T-cell (primary cell): ENCODE data around the gene DEGS1. TPM values are rescaled to one million over a fixed set of nuclear protein-coding genes. Genes with fewer than 3 reads are reported as not detected.

Experiments used
- ATAC-seq, 4 experiments: fragments of 200-7000 bp in 3 of 4; fragments of 150-1000 bp in 1 of 4; cut with Tn5 transposase; replicated peaks in 1 of 4; 1 replicate in 3 of 4; 2 replicates in 1 of 4; pipeline ENCODE4 v1.10.0; 2021; ENCODE audit warnings: moderate library complexity in 3 of 4, mild to moderate bottlenecking in 2 of 4, moderate number of reproducible peaks in 1 of 4
- CTCF ChIA-PET, 2 donors: fragments of 300-600 bp; sonication (Branson Sonifier 250); formaldehyde crosslinking; loops; one replicate each; lab custom pipeline; 2022; ENCODE audit warnings: antibody characterized with exemption in 2 of 2; lab: Charles Lee
- POLR2A ChIA-PET, 2 donors: fragments of 300-600 bp; sonication (Branson Sonifier 250); formaldehyde crosslinking; loops; one replicate each; lab custom pipeline; 2022; ENCODE audit warnings: antibody characterized with exemption in 2 of 2; lab: Charles Lee
- DNase-seq, 35 experiments: peaks; one replicate each; pipeline versions ENCODE4 v3.0.0 to v3.0.0-alpha.2; 2013 to 2023
- H3K27ac ChIP-seq: one replicate; pipeline ENCODE4 v1.5.1; 2013; ENCODE audit warnings: low read length
- H3K27me3 ChIP-seq, 2 experiments: replicated peaks in 1 of 2; 1 replicate in 1 of 2; 2 replicates in 1 of 2; pipeline versions ENCODE4 v1.6.1 to v1.7.0; 2013; ENCODE audit warnings: low read length in 1 of 2, mixed read lengths in 1 of 2; ENCODE audit not compliant: control insufficient read depth in 2 of 2, insufficient read depth in 2 of 2; ENCODE audit errors: extremely low read depth in 1 of 2
- H3K36me3 ChIP-seq, 2 donors: 1 replicate in 1 of 2; 2 replicates in 1 of 2; pipeline versions ENCODE4 v1.6.1 to v1.7.0; 2013; ENCODE audit warnings: low read length in 1 of 2; ENCODE audit not compliant: control insufficient read depth in 2 of 2, insufficient read depth in 1 of 2; ENCODE audit errors: extremely low read depth in 1 of 2
- H3K4me1 ChIP-seq, 2 experiments: 1 replicate in 1 of 2; 2 replicates in 1 of 2; pipeline versions ENCODE4 v1.6.1 to v1.7.0; 2013; ENCODE audit warnings: low read length in 2 of 2, mixed read lengths in 1 of 2; ENCODE audit not compliant: insufficient read depth in 2 of 2, control insufficient read depth in 1 of 2; ENCODE audit errors: extremely low read depth in 1 of 2
- H3K4me3 ChIP-seq, 2 donors: 1 replicate in 1 of 2; 2 replicates in 1 of 2; pipeline versions ENCODE4 v1.5.1 to v1.7.0; 2013; ENCODE audit warnings: mild to moderate bottlenecking in 2 of 2, low read length in 1 of 2, moderate library complexity in 1 of 2; ENCODE audit not compliant: control insufficient read depth in 1 of 2; ENCODE audit errors: extremely low read depth in 1 of 2
- H3K9me3 ChIP-seq: 2 replicates; pipeline ENCODE4 v1.7.0; 2013
- H3K27ac Mint-ChIP-seq, 2 donors: one replicate each; pipeline ENCODE4 v1.8.0; 2020 to 2021; ENCODE audit warnings: mild to moderate bottlenecking in 2 of 2, mixed read lengths in 2 of 2
- H3K27me3 Mint-ChIP-seq, 2 donors: one replicate each; pipeline ENCODE4 v1.8.0; 2021 to 2022; ENCODE audit warnings: mixed read lengths in 2 of 2
- H3K36me3 Mint-ChIP-seq: one replicate; pipeline ENCODE4 v1.8.0; 2021; ENCODE audit warnings: mixed read lengths
- H3K4me1 Mint-ChIP-seq, 3 donors: one replicate each; pipeline ENCODE4 v1.8.0; 2020 to 2022; ENCODE audit warnings: mixed read lengths in 3 of 3, mild to moderate bottlenecking in 1 of 3
- H3K4me3 Mint-ChIP-seq, 3 donors: one replicate each; pipeline ENCODE4 v1.8.0; 2020 to 2022; ENCODE audit warnings: mild to moderate bottlenecking in 3 of 3, mixed read lengths in 3 of 3, moderate library complexity in 3 of 3
- H3K9me3 Mint-ChIP-seq, 3 donors: one replicate each; pipeline ENCODE4 v1.8.0; 2020 to 2022; ENCODE audit warnings: mixed read lengths in 3 of 3
- WGBS: methylation state at CpG from one replicate; pipeline ENCODE4 v1.1.5; 2013; ENCODE audit warnings: missing lambda C conversion rate; ENCODE audit not compliant: insufficient coverage; 5-methylcytosine and 5-hydroxymethylcytosine counted together
- total RNA-seq, 35 experiments: library from RNA in 6 of 35; stranded (reverse) in 6 of 35; fragments of 120-200 nt in 1 of 35; gene quantifications; one replicate each; pipeline versions ENCODE4 v1.2.1 to v1.2.4 and lab custom pipeline; 2013 to 2026

Gene DEGS1
- 10 to 100 TPM; 40.0 to 52.3 (median 44.4) TPM for total RNA-seq
- total RNA-seq (2013): 44.5 TPM
- 52.5 to 104 (median 83.5) reads per million in 29 experiments for total RNA-seq (lab: John Stamatoyannopoulos, UW)

GRCh38 chr1:224182866-224183590 lies at the start of gene DEGS1:
TSS of gene DEGS1 (plus strand) at chr1:224183240. CDS start at chr1:224183337, 97 bp downstream.
- Mint-ChIP-seq H3K27ac (peak within 1 kb of the TSS; percentile 85 to 89), H3K36me3 (peaks cover 3% of the 10 kb centered on the region), H3K4me1 (peaks cover 50 to 55% (median 53%) of the 10 kb centered on the region in 3 donors), H3K27me3 (no peaks in the 10 kb centered on the region), H3K9me3 (no peaks in the 10 kb centered on the region), H3K4me3 (peak within 1 kb of the TSS; percentile 86 to 91 (median 89))
- H3K9me3 ChIP-seq: no peaks in the 10 kb centered on the region
- under 1% methylated on average over 92 of the region's 94 CpGs for WGBS
- DNase-seq (peak; percentile 70 to 91 (median 80)), ATAC-seq (peak; percentile 84 to 90 (median 85))
- CTCF ChIA-PET: interaction anchor here in 1 of 2 donors (0.6 to 1.2 kb wide), 4 partner anchors 10 to 1572 kb away, joined by 3 to 6 read pairs (median 4); no protein-coding TSS in a partner anchor
- H3K27ac ChIP-seq: peak within 1 kb of the TSS; percentile 80
- peak within 1 kb of the TSS; percentile 75 to 95 for H3K4me3 ChIP-seq
- peaks cover 0 to 10% of the 10 kb centered on the region in 2 donors for H3K36me3 ChIP-seq
- peaks cover 8 to 41% of the 10 kb centered on the region in 2 experiments for H3K4me1 ChIP-seq
- H3K27me3 ChIP-seq: no peaks in the 10 kb centered on the region
- POLR2A ChIA-PET: interaction anchor here (0.6 to 0.7 kb wide), 8 partner anchors 9 to 143 kb away, joined by 3 to 9 read pairs (median 4); no protein-coding TSS in a partner anchor

DNA sequence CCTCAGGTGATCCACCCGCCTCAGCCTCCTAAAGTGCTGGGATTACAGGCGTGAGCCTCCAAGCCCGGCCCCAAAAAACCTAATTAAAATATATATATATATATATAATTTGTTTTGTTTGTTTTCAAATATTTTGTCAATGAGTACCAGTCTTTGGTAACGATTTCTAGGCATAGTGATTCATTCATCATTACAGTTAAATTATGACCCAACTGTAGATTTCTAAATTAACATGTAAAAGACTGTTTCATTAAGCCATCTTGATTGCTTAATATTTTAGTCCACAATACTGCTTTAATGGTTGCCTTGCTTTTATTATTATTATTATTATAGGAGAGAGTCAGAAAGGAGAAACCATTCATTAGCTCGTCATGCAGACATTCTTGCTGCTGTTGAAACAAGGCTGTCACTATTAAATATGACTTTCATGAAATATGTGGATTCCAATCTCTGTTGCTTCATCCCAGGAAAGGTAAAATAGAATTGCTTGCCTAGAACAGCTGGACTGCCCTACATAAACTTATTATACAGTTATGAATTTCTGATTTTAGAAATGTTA lies 49.2 kb upstream of the DEGS1 start:
- Histone ChIP-seq H3K36me3 (peaks cover 5 to 49% of the 10 kb centered on the region in 2 donors), H3K27ac (no peak overlapping the region), H3K27me3 (no peaks in the 10 kb centered on the region), H3K4me3 (no peak overlapping the region), H3K9me3 (no peaks in the 10 kb centered on the region), H3K4me1 (no peaks in the 10 kb centered on the region)
- Mint-ChIP-seq H3K27ac (no peak overlapping the region), H3K4me1 (peaks cover 3 to 5% (median 3%) of the 10 kb centered on the region in 3 donors), H3K9me3 (no peaks in the 10 kb centered on the region), H3K27me3 (no peaks in the 10 kb centered on the region), H3K4me3 (no peak overlapping the region), H3K36me3 (peaks cover 36% of the 10 kb centered on the region)
- CTCF ChIA-PET: no interaction called here
- POLR2A ChIA-PET: interaction anchor here in 1 of 2 donors (0.6 kb wide), 1 partner anchor 164 kb away, joined by 4 read pairs; no protein-coding TSS in a partner anchor
- DNase-seq (no peak), ATAC-seq (no peak)
- WGBS: no CpG with 5 or more reads among the region's 5 CpGs

DNA sequence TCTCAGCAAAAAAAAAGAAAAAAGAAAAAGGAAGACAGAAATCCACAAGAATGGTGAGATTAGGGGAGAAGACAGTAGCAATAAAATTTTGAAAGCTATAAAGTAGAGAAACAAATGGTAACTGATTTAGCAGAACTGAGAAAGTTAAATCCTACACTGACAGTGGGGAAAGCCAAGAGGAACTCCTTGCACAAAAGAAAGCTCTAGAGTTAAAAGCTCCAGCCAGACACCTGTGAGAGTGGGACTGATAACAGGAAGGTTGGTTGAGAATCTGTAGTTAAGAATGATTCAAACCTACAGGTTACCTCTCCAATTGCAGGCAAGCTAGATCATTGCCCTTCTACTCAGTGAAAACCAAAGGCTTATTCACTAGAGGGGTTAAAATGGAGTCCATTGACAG lies 45.5 kb upstream of the DEGS1 start:
- H3K4me1 Mint-ChIP-seq: peaks cover 0 to 5% (median 0%) of the 10 kb centered on the region in 3 donors
- H3K27me3 ChIP-seq: no peaks in the 10 kb centered on the region
- POLR2A ChIA-PET: interaction anchor here (0.6 kb wide), 2 partner anchors 15 to 32 kb away, joined by 4 read pairs; no protein-coding TSS in a partner anchor
- no peaks in the 10 kb centered on the region for H3K4me1 ChIP-seq
- no peak overlapping the region for H3K27ac Mint-ChIP-seq
- peaks cover 2 to 35% of the 10 kb centered on the region in 2 donors for H3K36me3 ChIP-seq
- no peaks in the 10 kb centered on the region for H3K9me3 Mint-ChIP-seq
- DNase-seq (no peak), ATAC-seq (no peak)
- H3K36me3 Mint-ChIP-seq: peaks cover 14% of the 10 kb centered on the region
- CTCF ChIA-PET: interaction anchor here in 1 of 2 donors (0.5 to 1.2 kb wide), 2 partner anchors 21 to 1649 kb away, joined by 4 to 6 read pairs; no protein-coding TSS in a partner anchor
- H3K4me3 Mint-ChIP-seq: no peak overlapping the region
- H3K27ac ChIP-seq: no peak overlapping the region
- H3K9me3 ChIP-seq: no peaks in the 10 kb centered on the region
- H3K27me3 Mint-ChIP-seq: no peaks in the 10 kb centered on the region
- H3K4me3 ChIP-seq: no peak overlapping the region

- Mint-ChIP-seq H3K27me3 (no peaks in the 10 kb centered on the region), H3K4me3 (no peak overlapping the region), H3K4me1 (peaks cover 0 to 5% (median under 1%) of the 10 kb centered on the region in 3 donors), H3K36me3 (peaks cover 10% of the 10 kb centered on the region), H3K9me3 (no peaks in the 10 kb centered on the region), H3K27ac (no peak overlapping the region)
- H3K27ac ChIP-seq: no peak overlapping the region
- H3K4me1 ChIP-seq: no peaks in the 10 kb centered on the region
- DNase-seq: no peak
- POLR2A ChIA-PET: interaction anchor here (0.5 to 0.6 kb wide), 3 partner anchors 14 to 56 kb away, joined by 3 to 4 read pairs (median 4); no protein-coding TSS in a partner anchor
- no peak overlapping the region for H3K4me3 ChIP-seq
- H3K36me3 ChIP-seq: peaks cover 0 to 30% of the 10 kb centered on the region in 2 donors
- no peaks in the 10 kb centered on the region for H3K9me3 ChIP-seq
- CTCF ChIA-PET: interaction anchor here in 1 of 2 donors (1.2 kb wide), 1 partner anchor 22 kb away, joined by 6 read pairs; no protein-coding TSS in a partner anchor
- H3K27me3 ChIP-seq: no peaks in the 10 kb centered on the region
- ATAC-seq: no peak
- no CpG with 5 or more reads among the region's 3 CpGs for WGBS
These were observed 44.8 kb upstream of the DEGS1 start for GRCh38 chr1:224138198-224138597.

- Histone ChIP-seq H3K9me3 (no peaks in the 10 kb centered on the region), H3K27me3 (no peaks in the 10 kb centered on the region), H3K4me1 (no peaks in the 10 kb centered on the region), H3K36me3 (peaks cover 0 to 21% of the 10 kb centered on the region in 2 donors), H3K27ac (no peak overlapping the region), H3K4me3 (no peak overlapping the region)
- no peak for DNase-seq
- peaks cover 5% of the 10 kb centered on the region for H3K36me3 Mint-ChIP-seq
- peaks cover 0 to 5% (median 2%) of the 10 kb centered on the region in 3 donors for H3K4me1 Mint-ChIP-seq
- POLR2A ChIA-PET: interaction anchor here in 1 of 2 donors (0.7 kb wide), 1 partner anchor 41 kb away, joined by 3 read pairs; no protein-coding TSS in a partner anchor
- WGBS: no CpG with 5 or more reads among the region's 3 CpGs
- H3K27me3 Mint-ChIP-seq: no peaks in the 10 kb centered on the region
- CTCF ChIA-PET: no interaction called here
- no peaks in the 10 kb centered on the region for H3K9me3 Mint-ChIP-seq
- ATAC-seq: no peak
- H3K27ac Mint-ChIP-seq: no peak overlapping the region
- H3K4me3 Mint-ChIP-seq: no peak overlapping the region
These were observed 41.3 kb upstream of the DEGS1 start for GRCh38 chr1:224141693-224142092.

DNA sequence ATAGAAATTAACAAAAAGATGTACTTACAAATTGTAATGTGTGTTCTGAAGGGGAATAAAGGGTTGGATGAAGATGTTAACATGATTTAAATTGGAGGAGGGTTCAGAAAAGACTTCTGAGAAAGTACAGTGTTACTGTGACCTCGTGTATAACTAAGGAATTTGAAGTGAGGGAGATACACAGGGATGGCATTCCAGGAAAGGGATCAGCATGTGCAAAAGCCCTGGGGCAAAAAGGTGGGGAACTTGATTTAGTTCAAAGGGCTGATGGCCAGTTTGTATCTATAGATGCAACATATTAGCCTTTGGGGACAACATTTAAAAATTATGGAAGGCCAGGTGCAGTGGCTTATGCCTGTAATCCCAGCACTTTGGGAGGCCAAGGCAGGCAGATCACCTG lies 33.3 kb upstream of the DEGS1 start:
- H3K4me1 ChIP-seq: peaks cover 0 to 2% of the 10 kb centered on the region in 2 experiments
- no peak overlapping the region for H3K4me3 ChIP-seq
- DNase-seq: no peak
- no peak for ATAC-seq
- no CpG with 5 or more reads among the region's 1 CpG for WGBS
- H3K4me3 Mint-ChIP-seq: no peak overlapping the region
- H3K27me3 Mint-ChIP-seq: no peaks in the 10 kb centered on the region
- H3K27ac Mint-ChIP-seq: peak overlapping the region in 1 of 2 donors; percentile 2
- H3K9me3 ChIP-seq: no peaks in the 10 kb centered on the region
- no peaks in the 10 kb centered on the region for H3K27me3 ChIP-seq
- CTCF ChIA-PET: interaction anchor here in 1 of 2 donors (0.6 kb wide), 1 partner anchor 1475 kb away, joined by 3 read pairs; no protein-coding TSS in a partner anchor
- no peak overlapping the region for H3K27ac ChIP-seq
- H3K9me3 Mint-ChIP-seq: no peaks in the 10 kb centered on the region
- H3K36me3 Mint-ChIP-seq: peaks cover 15% of the 10 kb centered on the region
- peaks cover 0 to 11% of the 10 kb centered on the region in 2 donors for H3K36me3 ChIP-seq
- H3K4me1 Mint-ChIP-seq: peaks cover 14 to 16% (median 14%) of the 10 kb centered on the region in 3 donors
- POLR2A ChIA-PET: no interaction called here
